NCI-H1694 treated with DMSO at 0.1 percent for 48 hours (cell line): ENCODE results near the gene BNIP3.

ENCODE experiments used
- DNase-seq: peaks from one replicate; lab custom pipeline; 2025; lab: John Stamatoyannopoulos, UW

Gene BNIP3

DNA sequence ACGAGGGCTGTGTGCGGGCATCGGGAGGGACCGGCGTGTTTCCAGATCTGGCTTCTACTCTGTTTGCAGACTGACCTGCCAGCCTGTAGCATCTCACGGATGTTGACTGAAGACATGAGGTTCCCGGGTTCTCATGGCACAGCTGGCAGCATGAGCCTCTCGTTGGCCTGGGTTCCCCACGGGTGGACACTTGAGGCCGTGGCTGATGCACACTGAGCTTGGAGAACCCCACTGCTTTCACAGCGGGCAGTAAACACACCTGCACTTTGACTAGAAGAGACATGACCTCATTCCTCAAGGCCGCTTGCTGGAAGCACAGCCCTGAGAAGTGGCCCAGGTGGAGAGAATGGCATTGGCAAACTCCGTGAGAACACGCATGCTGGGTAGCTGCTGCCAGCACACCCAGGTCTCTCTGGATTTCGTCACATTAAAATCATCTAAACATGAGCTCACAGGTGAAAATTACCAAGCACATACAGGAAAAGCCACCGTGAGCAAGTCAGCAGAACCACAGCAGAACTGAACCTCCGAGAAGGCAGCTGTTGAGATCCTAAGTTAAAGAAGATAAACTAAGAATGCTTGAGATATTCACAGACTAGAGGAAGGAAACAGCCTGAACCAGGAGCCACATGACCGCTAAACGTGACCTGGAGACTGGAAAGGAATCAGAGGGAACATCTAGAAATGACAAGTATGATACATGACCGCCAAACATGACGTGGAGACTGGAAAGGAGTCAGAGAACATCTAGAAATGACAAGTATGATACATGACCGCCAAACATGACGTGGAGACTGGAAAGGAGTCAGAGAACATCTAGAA lies 32.5 kb downstream of the BNIP3 start:
- DNase-seq: no peak

DNA sequence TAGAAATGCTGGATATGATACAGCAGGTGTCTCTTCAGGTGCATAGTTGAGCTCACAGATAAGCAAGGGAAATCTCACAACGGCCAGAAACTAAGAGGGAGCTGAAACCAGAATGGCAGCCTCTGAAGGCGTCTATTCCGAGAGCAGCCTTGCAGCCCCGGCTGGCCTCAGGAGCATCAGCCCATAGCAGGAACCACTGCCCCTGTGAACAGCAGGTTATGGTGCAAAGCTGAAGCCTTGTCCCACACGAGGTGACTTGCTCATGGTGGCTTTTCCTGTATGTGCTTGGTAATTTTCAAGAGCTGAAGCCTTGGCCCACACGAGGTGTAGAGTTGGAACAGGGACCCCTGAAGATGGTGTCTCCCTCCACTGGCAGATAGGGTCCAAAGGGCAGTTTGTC lies 33.2 kb downstream of the BNIP3 start:
- DNase-seq: no peak

DNA sequence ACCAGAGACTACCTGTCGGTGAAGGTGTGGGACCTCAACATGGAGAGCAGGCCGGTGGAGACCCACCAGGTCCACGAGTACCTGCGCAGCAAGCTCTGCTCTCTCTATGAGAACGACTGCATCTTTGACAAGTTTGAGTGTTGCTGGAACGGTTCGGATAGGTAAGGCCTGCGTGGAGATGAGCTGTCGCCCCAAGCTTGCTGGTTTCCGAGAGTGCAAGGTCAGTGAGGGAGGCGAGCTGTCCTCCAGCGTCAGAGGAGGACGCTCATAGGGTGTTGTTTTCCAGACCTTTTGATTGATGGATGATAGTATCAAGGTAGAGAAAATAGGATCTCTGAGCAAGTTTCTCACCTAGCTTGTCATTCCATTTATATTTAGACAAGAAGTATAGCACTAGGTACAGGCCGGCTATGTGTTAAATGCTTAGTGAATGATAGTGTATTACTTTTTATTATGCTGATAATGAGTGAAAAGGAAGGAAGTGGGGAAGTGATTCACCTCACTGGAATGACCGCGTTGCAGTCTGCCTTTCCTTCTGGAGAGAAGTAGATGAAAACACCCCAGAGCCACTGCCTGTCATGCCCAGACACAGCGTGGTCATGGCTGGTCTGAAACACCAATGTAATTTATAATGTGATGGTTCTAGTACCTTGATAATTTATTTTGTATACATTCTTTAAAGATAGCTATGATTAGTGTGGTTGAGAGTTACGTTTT lies 33.9 kb downstream of the BNIP3 start:
- no peak for DNase-seq

DNA sequence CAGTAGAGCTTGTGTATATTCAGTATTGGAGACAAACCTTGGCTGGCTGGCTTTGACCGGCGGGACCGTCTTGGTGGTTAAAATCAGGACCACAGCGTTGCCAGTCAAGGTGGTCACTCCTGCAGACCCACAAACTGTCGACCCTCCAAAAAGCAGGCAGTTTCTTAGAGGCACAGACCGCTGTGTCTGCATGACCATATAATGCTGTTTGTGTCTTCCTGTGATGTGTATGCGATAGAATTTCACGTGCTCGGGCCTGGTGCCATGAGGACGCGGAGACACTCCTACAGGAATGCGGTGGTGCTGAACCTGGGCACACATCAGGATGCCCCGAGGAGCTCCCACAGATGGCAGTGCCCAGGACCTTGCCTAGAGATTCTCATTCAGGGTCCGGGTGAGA lies 34.8 kb downstream of the BNIP3 start:
- no peak for DNase-seq

DNA sequence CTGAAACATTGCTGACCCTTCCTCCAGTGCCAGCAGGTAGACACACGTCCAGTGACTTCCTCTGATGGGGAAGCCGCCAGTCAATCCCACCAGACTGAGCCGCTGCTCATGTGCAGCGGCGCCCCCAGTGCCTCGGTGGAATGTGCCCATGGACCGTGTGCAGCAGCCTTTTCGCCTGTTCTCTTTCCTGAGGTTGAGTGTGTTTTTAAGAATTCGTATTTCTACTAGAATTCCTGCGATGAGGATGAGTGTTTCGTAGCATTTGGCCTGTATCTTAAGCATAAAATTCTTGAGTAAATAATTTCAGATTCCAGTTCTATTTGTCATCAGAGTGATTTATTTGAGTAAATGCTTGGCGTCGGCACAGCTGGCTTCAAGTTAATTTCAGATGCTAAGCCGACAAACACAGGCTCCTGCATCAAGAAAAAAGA lies 35.4 kb downstream of the BNIP3 start:
- no peak for DNase-seq

DNA sequence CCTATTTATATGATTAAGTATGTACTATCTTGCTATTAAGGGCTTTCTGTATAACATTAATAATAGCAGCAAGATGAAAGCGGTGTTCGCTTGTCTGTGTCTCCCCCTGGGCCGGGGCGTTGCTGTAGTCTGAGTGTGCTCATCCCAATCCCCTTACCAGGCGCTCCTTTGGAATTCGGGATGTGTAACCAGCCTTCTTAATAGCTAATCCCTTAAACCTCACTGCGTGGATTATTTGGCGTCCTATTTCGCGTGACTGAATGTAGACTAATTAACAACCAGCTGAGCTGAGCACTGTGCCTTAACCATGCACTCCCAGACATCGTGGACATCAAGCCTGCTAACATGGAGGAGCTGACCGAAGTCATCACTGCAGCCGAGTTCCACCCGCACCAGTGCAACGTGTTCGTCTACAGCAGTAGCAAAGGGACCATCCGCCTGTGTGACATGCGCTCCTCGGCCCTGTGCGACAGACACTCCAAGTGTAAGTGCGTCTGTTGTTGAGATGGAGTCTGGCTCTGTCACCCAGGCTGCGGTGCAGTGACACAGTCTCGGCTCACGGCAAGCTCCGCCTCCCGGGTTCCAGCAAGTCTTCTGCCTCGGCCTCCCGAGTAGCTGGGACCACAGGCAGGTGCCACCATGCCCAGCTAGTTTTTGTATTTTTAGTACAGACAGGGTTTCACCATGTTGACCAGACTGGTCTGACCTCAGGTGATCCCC lies 36.6 kb downstream of the BNIP3 start:
- DNase-seq: no peak

DNA sequence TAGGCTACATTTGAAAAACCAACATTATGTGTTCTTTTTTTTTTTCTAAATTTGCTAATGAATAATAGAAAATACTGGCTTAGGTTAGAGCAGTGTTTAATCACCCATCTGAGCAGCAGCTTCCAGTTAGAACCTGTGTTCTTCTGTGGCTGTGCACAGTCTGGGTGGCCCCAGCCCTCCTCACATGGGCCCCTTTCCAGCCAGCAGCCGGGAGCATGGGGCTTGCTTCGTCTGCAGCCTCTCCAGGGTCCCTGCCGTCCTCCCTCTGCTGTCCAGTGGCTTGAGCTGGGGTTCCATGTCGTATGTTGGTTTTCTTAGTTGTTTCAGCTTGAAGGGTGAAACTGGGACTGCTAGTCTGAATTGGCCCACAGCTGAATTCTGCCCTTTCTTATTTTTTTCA lies 37.3 kb downstream of the BNIP3 start:
- no peak for DNase-seq

DNA sequence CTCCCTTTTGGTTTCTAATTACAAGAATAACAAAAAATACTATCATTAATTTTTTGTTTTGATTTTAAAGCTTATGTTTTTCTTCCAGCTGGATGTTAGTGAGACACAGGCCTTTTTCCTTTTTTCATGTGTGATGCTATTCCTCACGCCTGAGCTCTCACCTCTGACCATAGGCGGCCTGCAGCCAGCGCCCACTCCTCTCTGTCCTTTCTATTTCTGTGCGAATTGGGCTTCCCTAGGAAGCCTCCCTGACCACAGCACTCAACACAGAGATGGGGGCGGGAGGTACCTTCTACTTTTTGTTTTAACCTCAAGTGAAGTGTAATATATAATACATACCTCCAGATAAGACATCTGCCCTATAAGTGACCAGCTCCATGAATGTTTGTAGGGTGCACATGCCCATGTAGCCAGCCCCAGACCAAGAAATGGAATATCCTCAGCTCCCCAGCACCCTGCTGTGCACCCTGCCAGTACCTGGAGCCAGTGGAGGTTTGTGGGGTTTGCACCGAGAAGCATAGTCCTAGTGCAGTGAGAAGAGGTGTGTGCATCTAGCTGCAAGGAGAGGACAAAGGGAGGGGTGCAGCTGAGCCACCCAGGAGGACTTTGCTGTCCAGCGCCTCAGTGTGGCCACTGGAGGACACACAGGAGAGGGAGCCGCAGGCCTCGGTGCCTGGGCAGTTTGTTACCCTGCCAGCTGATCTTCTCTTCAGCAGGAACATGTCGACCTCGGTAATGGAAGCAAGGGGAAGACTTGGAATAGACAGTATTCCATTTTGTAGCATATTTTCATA lies 38.5 kb downstream of the BNIP3 start:
- no peak for DNase-seq

DNA sequence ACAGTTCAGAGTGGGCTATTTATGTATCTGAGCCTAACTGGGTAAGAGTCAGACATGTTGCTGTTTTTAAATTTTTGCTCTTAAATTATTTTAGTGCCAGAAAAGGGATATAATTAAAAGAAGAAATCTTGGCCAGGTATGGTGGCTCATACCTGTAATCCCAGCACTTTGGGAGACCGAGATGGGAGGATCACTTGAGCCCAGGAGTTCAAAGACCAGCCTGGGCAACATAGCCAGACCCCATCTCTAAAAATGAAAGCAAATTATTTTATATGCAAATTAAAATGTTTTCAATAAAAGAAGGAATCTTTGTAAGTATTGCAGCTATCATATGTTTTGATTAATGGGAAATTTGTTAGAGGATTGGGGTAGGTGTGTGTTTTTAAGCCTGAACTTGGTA lies 39.3 kb downstream of the BNIP3 start:
- DNase-seq: no peak

DNA sequence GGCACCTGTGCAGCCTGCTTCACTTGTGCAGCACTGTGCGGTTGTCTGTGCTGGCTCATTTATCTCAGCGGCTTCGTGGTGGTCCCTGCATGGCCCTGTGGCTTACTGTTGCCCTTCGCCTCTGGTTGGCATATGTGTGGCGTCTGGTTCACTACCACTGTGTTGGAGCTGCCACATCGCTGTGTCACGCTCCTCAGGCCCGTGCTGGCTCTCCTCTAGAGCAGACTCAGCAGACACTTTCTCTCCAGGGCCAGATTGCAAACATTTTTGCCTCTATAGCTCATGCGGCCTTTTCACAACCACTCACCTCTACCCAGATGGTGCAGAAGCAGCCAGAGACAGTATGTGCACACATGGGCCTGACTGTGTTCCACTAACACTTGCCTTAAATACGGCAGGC lies 43.0 kb downstream of the BNIP3 start:
- DNase-seq: no peak

DNA sequence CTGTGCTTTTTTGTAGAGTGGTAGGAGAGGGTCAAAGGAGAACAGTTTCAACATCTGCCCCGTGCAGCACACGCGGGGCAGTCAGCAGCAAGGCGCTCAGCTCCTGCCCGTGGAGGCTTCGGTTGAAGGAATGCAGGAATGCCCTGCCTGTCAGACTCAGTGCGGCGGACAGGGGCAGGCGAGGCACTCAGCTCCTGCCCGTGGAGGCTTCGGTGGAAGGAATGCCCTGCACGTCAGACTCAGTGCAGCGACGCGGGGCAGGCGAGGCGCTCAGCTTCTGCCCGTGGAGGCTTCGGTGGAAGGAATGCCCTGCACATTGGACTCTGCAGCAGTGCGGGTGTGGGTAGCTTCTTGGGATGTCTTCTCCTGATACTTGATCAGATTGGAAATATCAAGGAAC lies 43.9 kb downstream of the BNIP3 start:
- no peak for DNase-seq

DNA sequence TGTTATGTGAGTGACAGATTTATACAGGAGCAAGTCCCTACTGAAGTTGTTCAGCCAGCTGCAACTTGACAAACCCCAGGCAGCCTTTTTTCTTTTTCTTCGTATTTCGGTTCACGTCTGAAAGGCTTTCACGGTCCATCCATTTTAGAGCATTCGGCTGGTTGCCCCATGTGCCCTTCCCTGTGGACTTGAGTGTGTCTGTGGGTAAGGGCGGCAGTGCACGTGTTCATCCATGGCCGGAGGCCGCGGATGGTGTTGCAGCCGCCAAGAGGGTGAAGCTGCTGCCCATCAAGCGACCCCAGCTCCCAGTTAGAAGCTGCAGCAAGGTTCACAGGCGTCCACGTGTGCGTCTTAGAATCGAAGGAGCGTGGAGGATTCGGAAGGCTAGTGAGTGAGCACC lies 45.0 kb downstream of the BNIP3 start:
- no peak for DNase-seq

DNA sequence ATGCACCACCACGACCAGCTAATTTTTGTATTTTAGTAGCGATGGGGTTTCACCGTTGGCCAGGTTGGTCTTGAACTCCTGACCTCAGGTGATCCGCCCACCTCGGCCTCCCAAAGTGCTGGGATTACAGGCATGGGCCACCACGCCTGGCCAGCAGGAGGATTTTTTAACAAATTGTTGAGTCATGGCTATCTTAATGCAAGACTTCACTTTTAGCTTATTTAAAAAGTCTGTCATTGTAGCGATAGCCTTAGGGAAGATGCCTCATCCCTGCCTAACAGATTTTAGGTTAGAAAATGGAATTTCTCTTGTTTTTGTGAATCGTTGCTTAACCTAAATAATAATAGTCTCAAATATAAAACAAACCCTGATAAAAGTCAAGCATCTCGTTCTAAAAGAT lies 45.4 kb downstream of the BNIP3 start:
- no peak for DNase-seq

DNA sequence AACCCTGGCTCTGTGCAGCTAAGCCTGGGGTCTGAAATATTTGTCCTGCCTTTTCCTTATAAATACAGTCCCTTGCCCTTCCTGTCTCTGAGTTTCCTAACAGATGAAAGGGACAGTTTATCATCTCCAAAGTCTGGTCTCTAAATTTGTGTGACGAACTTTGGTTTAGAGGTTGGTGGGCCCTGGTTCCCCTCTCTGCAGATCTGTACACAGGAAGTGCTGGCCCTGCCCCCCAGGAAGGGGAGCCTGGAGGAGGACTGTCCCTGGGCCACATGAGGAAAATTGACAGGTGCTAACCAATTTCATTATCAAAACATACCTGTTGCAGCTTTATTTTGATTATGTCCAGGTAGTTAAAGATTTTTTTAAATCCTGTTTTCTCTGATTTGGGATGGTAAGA lies 46.5 kb downstream of the BNIP3 start:
- no peak for DNase-seq

DNA sequence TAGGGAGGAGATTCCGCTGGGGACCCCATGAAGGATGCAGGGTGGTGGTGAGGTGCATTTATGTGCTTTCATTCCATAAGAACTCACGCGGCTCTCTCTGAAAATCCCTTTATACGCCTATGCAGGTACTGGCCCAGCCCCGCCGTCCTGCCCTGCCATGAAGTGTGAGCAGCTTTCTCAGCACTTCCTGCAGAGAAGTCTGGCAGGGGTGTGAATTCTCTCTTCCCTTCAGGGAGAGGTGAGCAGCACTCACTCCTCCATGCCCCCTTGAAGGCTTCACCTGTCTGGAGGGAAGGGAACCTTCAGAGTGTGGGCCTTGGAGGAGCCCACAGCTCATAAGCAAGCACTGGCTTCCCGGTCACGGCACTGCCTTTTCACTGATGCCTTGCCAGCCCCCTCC lies 47.0 kb downstream of the BNIP3 start:
- no peak for DNase-seq

DNA sequence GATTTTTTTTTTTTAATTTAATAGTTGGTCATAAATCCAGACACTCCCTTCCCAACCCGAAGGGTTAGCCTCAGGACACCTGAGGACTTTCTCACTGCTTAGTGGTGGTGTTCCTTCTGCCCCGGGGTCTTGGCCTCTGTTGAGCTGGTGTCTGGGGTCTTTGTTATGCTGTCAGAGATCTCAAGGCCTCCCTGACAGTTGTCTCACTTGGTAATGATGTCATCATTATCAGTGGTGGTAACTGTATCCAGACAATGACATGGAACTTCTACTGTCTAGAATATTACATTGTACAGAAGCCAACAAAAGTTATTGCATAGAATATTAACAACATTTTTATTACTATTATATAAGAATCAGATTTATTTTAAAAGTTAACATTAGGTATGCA lies 48.0 kb downstream of the BNIP3 start:
- DNase-seq: no peak

DNA sequence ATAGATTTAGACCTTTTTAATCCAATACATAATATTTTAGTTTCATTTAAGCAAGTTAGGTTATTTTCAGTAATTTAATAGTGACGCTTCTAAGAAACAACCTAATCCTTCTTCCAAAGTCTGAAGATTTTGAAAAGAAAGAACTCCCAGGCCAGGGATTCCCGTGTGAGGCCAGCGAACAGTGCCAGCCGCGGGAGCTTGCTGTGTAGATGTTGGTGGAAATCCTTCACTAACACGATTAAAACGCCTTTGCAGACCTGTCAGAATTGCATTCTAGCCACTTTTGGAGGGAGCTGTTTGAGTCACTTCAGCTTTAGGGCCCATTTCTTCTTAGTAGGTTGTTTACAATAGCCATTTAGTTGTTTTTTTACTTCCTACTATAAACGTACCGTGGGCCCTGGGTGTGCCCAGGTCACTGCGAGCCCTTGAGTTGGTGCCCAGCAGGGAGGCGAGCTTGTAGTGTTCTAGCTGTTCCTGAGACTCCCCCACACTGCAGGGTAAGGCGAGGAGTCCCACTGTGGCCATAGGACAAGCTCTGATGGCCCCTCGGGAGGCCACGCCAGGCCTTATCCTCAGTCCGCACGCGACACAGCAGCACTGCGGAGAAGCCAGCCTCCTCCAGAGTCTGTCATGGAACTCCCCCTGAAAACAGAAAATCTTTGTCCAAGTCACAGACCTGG lies 48.6 kb downstream of the BNIP3 start:
- no peak for DNase-seq

DNA sequence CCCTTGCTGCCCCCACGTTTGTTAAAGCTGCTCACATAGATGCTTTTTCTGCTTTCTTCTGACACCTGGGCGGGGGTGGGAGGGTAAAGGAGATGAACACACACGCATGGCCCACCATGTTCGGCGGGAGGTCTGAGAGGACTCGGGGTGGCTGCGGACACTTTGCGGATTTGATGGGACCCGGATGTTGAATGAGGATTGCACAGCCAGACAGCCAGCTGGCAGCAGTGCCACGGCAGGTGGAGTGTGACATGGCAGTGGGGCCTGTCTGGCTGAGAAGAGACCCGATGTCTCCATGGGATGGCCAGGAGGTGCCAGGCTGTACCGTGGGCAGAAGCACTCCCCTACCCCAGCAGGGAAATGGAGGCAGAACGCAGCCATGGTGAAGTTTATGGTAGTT lies 49.7 kb downstream of the BNIP3 start:
- no peak for DNase-seq

DNA sequence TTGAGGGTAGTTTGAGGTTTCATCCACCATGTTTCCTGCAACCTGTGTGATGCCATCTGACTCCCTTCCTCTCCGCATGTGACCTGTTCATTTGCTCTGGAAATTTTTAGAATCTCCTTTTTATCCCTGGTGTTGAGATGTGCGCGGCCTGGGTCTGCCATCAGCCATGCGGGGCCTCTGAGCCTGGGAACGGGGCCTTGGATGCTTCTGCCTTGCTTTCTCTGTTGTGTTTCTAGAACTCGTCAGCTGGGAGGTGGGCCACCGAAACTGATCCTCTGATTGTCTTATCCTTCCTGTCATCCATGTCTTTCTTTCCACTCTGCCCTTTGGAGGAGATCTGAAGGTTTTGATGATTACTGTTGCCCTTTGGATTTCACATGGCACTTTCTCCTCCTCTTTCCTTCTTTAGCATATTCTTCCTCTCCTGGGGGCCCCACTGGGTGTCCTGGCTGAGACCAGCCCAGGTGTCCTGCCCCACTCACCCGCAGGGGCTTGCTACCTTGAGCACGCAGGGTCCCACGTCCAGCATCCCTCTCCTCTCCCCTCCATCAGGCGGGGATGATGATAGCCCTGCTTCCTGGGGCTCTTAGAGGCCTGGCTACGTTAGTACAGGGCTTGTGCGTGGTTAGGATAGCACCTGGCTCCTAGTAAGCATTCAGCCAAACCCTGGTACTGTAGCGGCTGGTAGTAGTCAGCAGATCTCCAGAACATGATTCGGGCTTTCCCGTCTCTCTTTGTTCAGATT lies 51.0 kb downstream of the BNIP3 start:
- no peak for DNase-seq

DNA sequence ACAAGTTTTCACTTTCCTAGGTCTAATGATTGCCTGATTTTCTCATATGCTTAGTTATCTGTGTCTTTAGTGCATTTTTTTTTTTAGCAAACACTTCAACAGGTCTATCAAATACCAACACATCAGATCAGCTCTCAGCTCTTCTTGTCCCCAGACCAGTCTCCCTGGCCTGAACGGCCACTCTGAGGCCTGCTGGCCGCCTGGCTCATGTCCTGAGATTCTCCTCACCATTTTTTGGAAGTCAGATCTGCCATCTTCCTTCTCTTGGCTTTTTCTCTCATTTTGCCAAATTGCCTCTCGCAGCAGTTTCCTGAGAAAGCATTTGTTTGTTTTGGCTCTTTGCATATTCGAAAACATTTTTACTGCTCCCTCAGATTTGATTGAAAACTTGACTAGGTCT lies 51.6 kb downstream of the BNIP3 start:
- DNase-seq: no peak
